ENCODE results near the gene SETBP1.

Gene SETBP1

DNA sequence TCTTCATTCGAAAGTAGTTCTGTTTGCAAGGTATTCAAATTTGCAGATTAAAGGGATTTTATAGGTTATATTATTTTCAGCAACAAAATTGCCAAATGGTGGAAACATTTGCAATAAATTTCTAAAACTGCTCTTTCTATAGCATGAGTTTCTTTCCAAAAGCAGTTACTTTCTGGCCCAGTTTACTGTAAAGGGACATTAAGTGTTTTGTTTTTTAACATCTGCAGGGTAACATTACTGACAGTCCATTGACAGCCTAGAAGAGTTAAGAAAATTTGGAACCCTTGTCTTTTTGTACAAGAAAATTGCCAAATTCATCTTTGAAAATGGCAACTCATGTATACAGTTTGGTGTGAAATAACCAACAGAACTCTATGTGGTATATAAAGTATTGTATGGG, 375.1 kb downstream of the SETBP1 start:
- Histone ChIP-seq H4K20me1 (no peaks in the 10 kb centered on the region), H3K4me3 (no peak overlapping the region), H3K27me3 (no peaks in the 10 kb centered on the region), H3K4me2 (no peak overlapping the region), H3K9ac (no peak overlapping the region), H3K27ac (no peak overlapping the region), H3K4me1 (peaks cover 0 to 14% (median 0%) of the 10 kb centered on the region in 10 experiments; a peak in 7 of 20 replicates), H3K9me3 (replicated peaks in 1 of 11) (no peaks in the 10 kb centered on the region), H3K36me3 (no peaks in the 10 kb centered on the region)
- TF ChIP-seq Cebpa-rat (IDR thresholded peaks at IDR 0.05): no peak

DNA sequence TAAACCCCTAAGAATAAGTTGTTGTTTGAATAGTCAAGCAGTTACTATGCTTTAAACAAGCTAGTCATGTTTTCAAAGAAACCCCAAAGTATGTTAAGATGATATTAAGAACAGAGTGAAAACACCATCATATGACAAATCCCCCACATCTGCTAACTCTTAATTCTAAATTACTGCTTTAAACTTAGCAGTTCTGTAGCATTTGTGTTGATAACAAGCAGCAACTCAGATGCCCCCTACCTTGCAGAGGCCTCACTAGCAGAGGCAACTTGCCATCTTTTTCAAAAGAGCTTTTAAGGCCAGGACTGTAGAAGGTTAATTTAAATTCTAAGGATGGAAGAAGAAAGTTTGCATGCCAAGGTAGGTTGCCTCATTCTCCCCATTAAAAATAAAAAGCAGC, 376.2 kb downstream of the SETBP1 start:
- Histone ChIP-seq H3K36me3 (no peaks in the 10 kb centered on the region; a peak in 2 of 22 replicates), H3K9ac (no peak overlapping the region), H3K4me2 (no peak overlapping the region), H3K27me3 (no peaks in the 10 kb centered on the region), H3K9me3 (replicated peaks in 1 of 11) (peaks cover 0 to 3% (median 0%) of the 10 kb centered on the region in 11 experiments; a peak in 1 of 22 replicates), H3K4me3 (no peak overlapping the region), H3K4me1 (peaks cover 0 to 14% (median 0%) of the 10 kb centered on the region in 10 experiments; a peak in 7 of 20 replicates), H3K27ac (no peak overlapping the region), H4K20me1 (no peaks in the 10 kb centered on the region)
- no peak for TF ChIP-seq Cebpa-rat (IDR thresholded peaks at IDR 0.05)

DNA sequence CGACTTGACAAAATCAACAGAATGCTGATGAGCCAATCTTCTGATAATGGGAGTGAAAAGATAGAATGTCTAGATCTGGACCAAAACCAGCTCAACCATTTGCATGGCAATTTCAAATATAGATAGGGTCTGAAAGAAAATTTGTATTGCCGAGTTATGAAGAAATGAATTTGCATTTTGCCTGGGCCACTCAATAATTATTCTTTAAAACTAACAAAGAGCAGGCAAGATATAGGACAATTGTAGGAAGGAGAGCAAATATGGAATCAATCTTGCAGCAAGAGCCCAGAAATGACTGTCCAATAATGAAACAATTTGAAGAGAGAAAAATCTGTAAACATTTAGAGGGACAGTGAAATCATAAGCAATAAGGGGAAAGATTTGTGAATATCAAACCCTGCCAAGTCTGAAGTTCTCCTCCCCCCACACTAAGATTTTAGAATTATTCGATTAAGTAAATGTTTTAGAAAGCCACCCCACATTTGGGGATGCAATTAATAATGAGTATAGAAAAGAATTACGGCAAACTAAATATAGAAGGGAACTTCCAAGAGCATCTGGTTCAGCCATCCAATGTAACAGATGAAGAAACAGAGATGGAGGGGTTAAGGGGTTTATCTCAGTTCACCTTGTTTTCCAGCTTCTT, 377.4 kb downstream of the SETBP1 start:
- Histone ChIP-seq H3K9me3 (replicated peaks in 1 of 11) (peaks cover 0 to 12% (median 3%) of the 10 kb centered on the region in 11 experiments; a peak in 9 of 22 replicates), H3K4me1 (peaks cover 0 to 14% (median 0%) of the 10 kb centered on the region in 10 experiments; a peak in 7 of 20 replicates), H3K27ac (no peak overlapping the region), H3K36me3 (no peaks in the 10 kb centered on the region; a peak in 3 of 22 replicates), H3K27me3 (no peaks in the 10 kb centered on the region), H3K9ac (no peak overlapping the region), H3K4me3 (no peak overlapping the region), H3K4me2 (no peak overlapping the region), H4K20me1 (no peaks in the 10 kb centered on the region)
- no peak for TF ChIP-seq Cebpa-rat (IDR thresholded peaks at IDR 0.05)

DNA sequence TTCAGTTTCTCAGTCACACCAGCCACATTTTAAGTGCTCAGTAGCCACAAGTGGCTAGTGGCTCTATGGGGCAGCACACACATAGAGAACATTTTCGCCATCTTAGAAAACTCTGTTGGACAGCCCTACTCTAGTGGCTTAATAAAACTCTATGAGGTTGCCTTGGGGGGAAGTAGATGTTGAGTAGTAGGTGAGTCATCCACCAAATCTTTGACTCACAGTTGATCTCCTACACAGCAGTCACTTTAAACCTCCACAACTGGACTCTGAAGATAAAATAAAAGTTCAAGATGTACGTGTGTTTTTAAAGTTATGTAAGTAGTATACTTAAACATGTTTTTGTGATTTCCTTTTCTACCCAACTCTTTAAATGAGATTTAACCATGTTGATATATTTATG, 379.0 kb downstream of the SETBP1 start:
- H3K4me1 ChIP-seq: peaks cover 0 to 14% (median 4%) of the 10 kb centered on the region in 10 experiments; a peak in 8 of 20 replicates
- TF ChIP-seq Cebpa-rat (IDR thresholded peaks at IDR 0.05): no peak
- H3K36me3 ChIP-seq: peaks cover 0 to 11% (median 8%) of the 10 kb centered on the region in 11 experiments; a peak in 14 of 22 replicates
- no peak overlapping the region for H3K27ac ChIP-seq
- peaks cover 5 to 27% (median 14%) of the 10 kb centered on the region in 11 experiments; a peak in 19 of 22 replicates for H3K9me3 ChIP-seq (replicated peaks in 1 of 11)
- H4K20me1 ChIP-seq: no peaks in the 10 kb centered on the region
- H3K4me3 ChIP-seq: no peak overlapping the region
- peak overlapping the region in 5 of 11 experiments; percentile 2 to 51 (median 35); a peak in 8 of 22 replicates for H3K4me2 ChIP-seq
- no peak overlapping the region for H3K9ac ChIP-seq
- H3K27me3 ChIP-seq: no peaks in the 10 kb centered on the region

DNA sequence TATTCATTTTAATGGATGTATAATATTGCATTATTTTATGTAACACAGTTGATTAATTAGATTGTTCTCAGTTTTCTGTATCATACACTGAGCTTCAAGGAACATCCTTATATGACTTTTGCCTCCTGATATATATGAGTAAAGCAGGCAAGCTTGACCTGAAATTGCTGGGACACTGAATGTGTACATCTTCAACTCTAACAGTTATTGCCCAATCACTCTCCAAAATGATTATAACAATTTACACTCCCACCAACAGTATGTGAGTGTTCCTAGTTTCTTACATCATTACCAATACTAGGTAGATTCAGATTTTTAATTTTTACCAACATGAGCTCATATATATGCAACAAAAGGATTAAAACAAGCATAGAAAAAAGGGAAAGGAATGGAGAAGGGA, 379.4 kb downstream of the SETBP1 start:
- Histone ChIP-seq H3K9me3 (replicated peaks in 1 of 11) (peaks cover 5 to 27% (median 16%) of the 10 kb centered on the region in 11 experiments; a peak in 19 of 22 replicates), H3K4me1 (peaks cover 0 to 16% (median 8%) of the 10 kb centered on the region in 10 experiments; a peak in 12 of 20 replicates), H3K27ac (no peak overlapping the region), H3K36me3 (peaks cover 0 to 11% (median 8%) of the 10 kb centered on the region in 11 experiments; a peak in 14 of 22 replicates), H3K4me2 (peak overlapping the region in 3 of 11 experiments; percentile 11 to 51 (median 19); a peak in 4 of 22 replicates), H3K4me3 (no peak overlapping the region), H4K20me1 (no peaks in the 10 kb centered on the region), H3K9ac (no peak overlapping the region), H3K27me3 (no peaks in the 10 kb centered on the region)
- TF ChIP-seq Cebpa-rat (IDR thresholded peaks at IDR 0.05): 0 out of 22 replicates have a peak, but pooled peaks of 2 of the 11 experiments have one; percentile 12 to 45

GRCh38 chr18:45061359-45061758, 380.7 kb downstream of the SETBP1 start:
- H3K27ac ChIP-seq: no peak overlapping the region
- no peak for TF ChIP-seq Cebpa-rat (IDR thresholded peaks at IDR 0.05)
- peaks cover 0 to 11% (median 8%) of the 10 kb centered on the region in 11 experiments; a peak in 14 of 22 replicates for H3K36me3 ChIP-seq
- no peaks in the 10 kb centered on the region for H3K27me3 ChIP-seq
- no peak overlapping the region for H3K4me2 ChIP-seq
- peaks cover 5 to 30% (median 20%) of the 10 kb centered on the region in 11 experiments; a peak in 19 of 22 replicates for H3K9me3 ChIP-seq (replicated peaks in 1 of 11)
- no peak overlapping the region for H3K4me3 ChIP-seq
- no peaks in the 10 kb centered on the region for H4K20me1 ChIP-seq
- H3K9ac ChIP-seq: no peak overlapping the region
- peaks cover 10 to 28% (median 20%) of the 10 kb centered on the region in 10 experiments for H3K4me1 ChIP-seq

- H3K4me2 ChIP-seq: no peak overlapping the region
- no peaks in the 10 kb centered on the region for H4K20me1 ChIP-seq
- H3K4me3 ChIP-seq: no peak overlapping the region
- H3K9me3 ChIP-seq (replicated peaks in 1 of 11): peaks cover 5 to 30% (median 20%) of the 10 kb centered on the region in 11 experiments; a peak in 19 of 22 replicates
- H3K36me3 ChIP-seq: peaks cover 0 to 11% (median 8%) of the 10 kb centered on the region in 11 experiments; a peak in 14 of 22 replicates
- no peak overlapping the region for H3K27ac ChIP-seq
- no peak for TF ChIP-seq Cebpa-rat (IDR thresholded peaks at IDR 0.05)
- no peak overlapping the region for H3K9ac ChIP-seq
- H3K27me3 ChIP-seq: no peaks in the 10 kb centered on the region
- peaks cover 20 to 46% (median 32%) of the 10 kb centered on the region in 10 experiments for H3K4me1 ChIP-seq
These were observed 382.8 kb downstream of the SETBP1 start for GRCh38 chr18:45063246-45064038.

DNA sequence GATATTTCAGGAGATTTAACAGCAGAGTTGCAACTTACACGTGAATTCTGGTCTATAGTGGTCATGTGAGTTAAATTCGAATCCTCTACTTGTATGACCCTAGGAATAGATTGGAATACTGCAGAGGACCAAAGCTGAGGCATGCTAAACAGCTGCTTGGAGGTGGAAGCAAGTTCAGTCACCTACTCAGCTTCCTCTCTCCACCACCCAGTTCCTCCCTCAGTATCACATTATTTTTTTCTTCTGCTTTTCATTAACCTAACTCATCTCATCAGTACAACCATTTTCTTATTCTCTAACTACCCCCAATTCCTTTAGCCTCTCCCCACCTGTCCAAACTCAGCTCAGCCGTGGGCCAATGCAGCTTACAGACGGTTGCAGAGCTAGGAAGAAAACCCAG, 385.5 kb downstream of the SETBP1 start:
- Histone ChIP-seq H3K36me3 (peaks cover 0 to 11% (median 8%) of the 10 kb centered on the region in 11 experiments; a peak in 14 of 22 replicates), H3K9me3 (replicated peaks in 1 of 11) (peaks cover 5 to 30% (median 20%) of the 10 kb centered on the region in 11 experiments; a peak in 19 of 22 replicates), H4K20me1 (no peaks in the 10 kb centered on the region), H3K4me3 (peak overlapping the region in 3 of 10 experiments; percentile 14 to 28 (median 20); a peak in 1 of 20 replicates), H3K9ac (no peak overlapping the region; a peak in 1 of 22 replicates), H3K27ac (peak overlapping the region in 8 of 11 experiments; percentile 20 to 65 (median 52); a peak in 15 of 22 replicates), H3K4me1 (peaks cover 20 to 33% (median 30%) of the 10 kb centered on the region in 10 experiments), H3K27me3 (no peaks in the 10 kb centered on the region), H3K4me2 (peak overlapping the region; percentile 48 to 81 (median 65))
- no peak for TF ChIP-seq Cebpa-rat (IDR thresholded peaks at IDR 0.05)
